Testis (tissue), 2 donors: ENCODE results near the gene H2AZ2.

ENCODE experiments used
- CTCF ChIP-seq, 3 experiments: fragments of 450-650 bp in 2 of 3; fragments of 200-600 bp in 1 of 3; sonication (generic) in 1 of 3; IDR thresholded peaks; one replicate each; pipeline ENCODE4 v1.5.1; 2016 to 2019; ENCODE audit warnings: antibody characterized with exemption in 3 of 3, mild to moderate bottlenecking in 2 of 3, moderate library complexity in 1 of 3
- POLR2A ChIP-seq: fragments of 450-650 bp; IDR thresholded peaks from one replicate; pipeline ENCODE4 v1.6.1; 2017; ENCODE audit warnings: antibody characterized with exemption, mild to moderate bottlenecking, moderate library complexity

GRCh38 chr7:44802418-44803025 is 45.4 kb downstream of the H2AZ2 start:
- TF ChIP-seq CTCF (IDR thresholded peaks at IDR 0.05) = no peak
- no peak for TF ChIP-seq POLR2A
